ENCODE data around the gene CTSD.
A peak's percentile ranks its signal among the peaks of the same experiment; 100 is the strongest.

The CTSD gene

GRCh38 chr11:1719781-1720180 lies 43.9 kb downstream of the CTSD start:
- no peak for DNase-seq

GRCh38 chr11:1718326-1718725 lies 45.4 kb downstream of the CTSD start:
- no peak for DNase-seq

- no peak for DNase-seq
These were observed 46.0 kb downstream of the CTSD start for GRCh38 chr11:1717745-1718144.

GRCh38 chr11:1714908-1715885 lies 48.5 kb downstream of the CTSD start:
- peak; percentile 31 for DNase-seq

GRCh38 chr11:1708716-1709115 lies 55.0 kb downstream of the CTSD start:
- no peak for DNase-seq

- DNase-seq = no peak
These were observed 56.0 kb downstream of the CTSD start for GRCh38 chr11:1707751-1708150.

- DNase-seq = no peak
These were observed 56.9 kb downstream of the CTSD start for GRCh38 chr11:1706634-1707400.

- no peak for DNase-seq
These were observed 58.3 kb downstream of the CTSD start for GRCh38 chr11:1705126-1706052.

GRCh38 chr11:1703146-1703545 lies 60.6 kb downstream of the CTSD start:
- DNase-seq = no peak
